IPS-NIHi7 (cell line): Measurements from ENCODE around the gene ZCCHC17.

Experiments
- DNase-seq: peaks from one replicate; pipeline ENCODE4 v3.0.0; 2012; ENCODE audit warnings: mixed read lengths; ENCODE audit errors: extremely low spot score

The ZCCHC17 gene

DNA sequence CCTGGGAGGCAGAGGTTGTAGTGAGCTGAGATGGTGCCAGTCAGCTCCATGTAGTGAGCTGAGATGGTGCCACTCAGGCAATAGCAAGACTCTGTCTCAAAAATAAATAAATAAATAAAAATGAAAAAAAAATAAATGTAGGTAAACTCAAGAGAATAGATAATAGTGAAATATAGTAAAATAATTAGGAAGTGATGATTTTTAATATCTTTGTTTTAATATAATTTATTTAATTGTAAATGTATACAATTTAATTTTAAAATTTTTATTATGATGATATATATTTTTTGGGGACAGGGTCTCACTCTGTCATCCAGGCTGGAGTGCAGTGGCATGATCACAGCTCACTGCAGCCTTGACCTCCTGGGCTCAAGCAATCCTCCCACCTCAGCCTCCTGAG lies 96.6 kb downstream of the ZCCHC17 start:
- no peak for DNase-seq

DNA sequence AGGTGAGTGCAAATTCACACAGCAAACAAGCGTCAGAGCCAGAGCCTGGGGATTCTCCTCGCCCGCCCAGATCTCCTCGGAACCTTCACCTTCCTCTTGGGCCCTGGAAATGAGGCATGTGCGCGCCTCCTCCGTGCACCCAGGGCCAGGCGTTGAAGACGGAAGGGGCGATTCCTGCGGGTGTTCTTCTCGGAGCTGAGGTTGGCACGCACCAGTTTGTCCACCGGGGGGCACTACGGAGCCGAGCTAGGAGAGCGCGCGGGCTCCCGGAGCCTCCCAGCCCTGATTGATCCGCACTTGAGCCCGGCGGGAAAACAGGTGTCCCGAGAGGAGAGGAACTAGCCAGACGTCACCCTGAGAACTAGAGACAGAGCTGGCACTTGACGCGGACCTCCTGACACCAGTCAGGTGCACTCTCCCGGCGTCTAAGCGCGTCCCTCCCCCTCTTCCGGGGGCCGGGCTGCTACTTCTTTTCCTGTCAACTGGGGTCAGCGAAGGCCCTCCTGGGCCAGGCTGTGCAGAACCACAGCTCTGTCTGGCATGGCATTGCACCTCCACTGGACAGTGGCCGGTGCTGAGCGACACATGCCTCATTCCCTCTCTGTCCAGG lies 97.9 kb downstream of the ZCCHC17 start:
- DNase-seq, result peak; percentile 93

DNA sequence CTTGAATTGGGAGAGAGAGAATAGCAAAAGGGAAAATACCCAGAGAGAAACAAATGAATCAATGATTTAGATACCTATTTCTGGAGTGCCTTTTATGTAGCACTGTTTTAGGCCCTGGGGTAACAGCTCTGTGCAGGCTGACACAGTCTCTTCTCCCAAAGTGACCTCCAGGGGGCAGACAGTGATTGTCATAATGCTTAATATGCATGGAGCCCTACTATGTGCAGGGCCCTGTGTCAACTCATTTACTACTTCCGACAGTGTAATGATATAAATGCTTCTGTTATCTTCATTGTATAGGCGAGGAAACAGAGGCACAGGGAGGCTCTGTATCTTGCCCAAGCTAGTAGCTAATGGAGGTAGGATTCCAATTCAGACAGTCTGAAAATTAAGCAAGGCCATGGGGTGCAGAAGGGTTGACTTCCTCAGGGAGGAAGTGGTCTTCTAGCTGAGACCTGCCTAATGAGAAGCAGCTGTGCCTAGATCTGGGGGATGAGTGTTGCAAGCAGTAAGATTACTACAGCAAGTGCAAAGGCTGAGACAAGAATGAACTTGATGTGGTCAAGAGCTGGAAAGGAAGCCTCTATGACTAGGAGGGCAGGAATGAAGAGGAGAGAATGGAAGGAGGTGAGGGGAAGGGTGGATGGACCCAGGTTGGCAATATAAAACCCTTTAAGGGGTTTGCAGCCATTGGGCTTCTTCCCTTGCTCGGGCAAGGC lies 100.0 kb downstream of the ZCCHC17 start:
- no peak for DNase-seq

DNA sequence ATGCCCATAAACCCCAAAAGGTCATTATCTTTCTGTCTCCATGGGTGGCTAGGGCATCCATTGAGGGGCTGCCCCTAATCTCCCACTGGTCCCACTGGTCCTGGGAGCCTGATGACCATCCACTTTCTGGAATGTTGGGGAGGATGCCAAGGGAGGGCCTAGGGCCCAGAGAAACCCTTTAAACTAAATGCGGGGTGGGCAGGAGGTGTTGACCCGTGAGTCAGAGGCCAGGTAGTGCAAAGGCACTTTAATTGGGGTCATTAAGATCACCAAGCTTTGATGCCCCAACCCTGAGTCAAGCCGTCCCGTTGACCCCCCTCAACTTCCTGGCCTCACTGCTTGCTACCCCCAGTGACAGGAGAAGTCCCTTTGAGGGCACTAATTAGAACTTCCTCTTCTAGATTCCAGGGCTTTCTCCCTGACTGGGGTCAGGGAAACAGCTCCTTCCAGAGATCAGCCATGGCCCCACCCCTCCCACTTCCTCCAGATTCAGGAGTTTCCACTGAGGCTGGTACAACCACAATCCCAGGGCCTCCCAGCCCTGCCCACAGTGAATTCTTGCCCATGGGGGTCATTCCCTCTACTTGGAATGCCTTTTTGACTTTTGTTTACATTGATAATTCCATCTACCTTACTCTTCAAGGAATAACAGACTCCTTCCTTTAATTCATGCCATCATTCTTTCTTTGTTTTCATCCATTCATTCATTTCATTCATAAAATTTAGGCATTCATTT lies 100.7 kb downstream of the ZCCHC17 start:
- DNase-seq, result no peak

DNA sequence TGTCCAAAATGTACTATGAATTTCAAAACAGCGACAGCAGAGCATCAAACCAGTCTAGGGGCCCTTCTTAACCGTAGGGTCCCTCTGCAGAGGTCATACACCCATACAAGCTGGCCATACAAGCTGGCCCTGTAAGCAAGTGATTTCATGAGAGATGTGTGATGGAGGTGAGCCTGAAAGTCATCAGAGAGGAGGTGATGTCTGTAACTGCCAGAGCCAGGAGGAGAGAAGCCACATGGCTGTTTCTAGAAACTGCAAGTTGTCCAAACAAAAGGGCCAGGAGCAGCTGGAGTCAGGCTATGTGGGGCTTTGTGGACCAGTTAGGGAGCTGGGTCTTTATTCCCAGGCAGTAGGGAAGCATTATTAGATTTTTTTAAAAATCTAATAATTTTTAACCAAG lies 101.4 kb downstream of the ZCCHC17 start:
- DNase-seq, result no peak

DNA sequence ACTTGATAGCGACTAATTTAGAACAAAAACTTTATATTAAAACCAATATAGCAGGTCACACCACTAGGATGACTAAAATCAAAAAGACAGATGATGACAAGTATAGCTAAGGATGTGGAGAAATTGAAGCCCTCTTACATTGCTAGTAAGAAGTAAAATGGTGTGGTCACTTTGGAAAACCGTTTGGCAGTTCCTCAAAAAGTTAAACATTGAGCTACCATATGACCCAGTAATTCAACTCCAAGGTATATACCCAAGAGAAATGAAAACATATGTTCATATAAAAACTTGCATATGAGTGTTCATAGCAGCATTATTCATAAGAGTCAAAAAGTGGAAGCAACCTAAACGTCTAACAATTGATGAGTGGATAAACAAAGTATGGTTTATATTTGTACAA lies 103.1 kb downstream of the ZCCHC17 start:
- no peak for DNase-seq

DNA sequence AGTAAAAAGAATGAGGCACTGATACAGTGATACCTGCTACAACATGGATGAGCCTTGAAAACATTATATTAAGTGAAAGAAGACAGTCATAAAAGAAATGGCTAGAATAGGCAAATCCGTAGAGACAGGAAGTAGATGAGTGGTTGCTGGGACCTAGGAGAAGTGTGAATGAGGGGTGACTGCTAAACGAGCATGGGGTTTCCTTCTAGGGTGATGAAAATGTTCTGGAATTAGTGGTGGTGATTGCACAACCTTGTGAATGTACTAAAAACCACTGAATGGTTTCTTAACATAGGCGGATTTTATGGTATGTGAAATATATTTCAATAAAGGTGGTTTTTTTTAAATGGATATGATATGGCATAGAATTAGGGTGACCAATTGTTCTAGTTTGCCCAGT lies 103.6 kb downstream of the ZCCHC17 start:
- no peak for DNase-seq

DNA sequence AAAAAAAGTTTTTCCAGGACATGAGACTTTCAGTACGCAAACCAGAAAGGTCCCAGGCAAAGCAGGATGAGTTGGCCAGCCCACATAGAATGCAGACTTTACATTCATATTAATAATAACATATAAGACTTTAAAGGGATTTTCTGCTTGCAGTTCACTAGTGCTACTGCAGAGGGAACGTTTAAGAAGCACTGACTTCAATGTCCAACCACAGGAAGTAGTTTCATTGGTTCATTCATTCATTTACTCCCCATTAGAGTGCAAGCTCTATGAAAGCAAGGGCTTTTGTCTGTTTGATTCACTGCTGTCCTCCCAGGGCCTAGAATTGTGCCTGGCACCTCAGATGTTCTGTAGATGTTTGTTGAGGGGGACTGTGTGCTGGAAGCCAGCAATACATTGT lies 104.4 kb downstream of the ZCCHC17 start:
- no peak for DNase-seq

DNA sequence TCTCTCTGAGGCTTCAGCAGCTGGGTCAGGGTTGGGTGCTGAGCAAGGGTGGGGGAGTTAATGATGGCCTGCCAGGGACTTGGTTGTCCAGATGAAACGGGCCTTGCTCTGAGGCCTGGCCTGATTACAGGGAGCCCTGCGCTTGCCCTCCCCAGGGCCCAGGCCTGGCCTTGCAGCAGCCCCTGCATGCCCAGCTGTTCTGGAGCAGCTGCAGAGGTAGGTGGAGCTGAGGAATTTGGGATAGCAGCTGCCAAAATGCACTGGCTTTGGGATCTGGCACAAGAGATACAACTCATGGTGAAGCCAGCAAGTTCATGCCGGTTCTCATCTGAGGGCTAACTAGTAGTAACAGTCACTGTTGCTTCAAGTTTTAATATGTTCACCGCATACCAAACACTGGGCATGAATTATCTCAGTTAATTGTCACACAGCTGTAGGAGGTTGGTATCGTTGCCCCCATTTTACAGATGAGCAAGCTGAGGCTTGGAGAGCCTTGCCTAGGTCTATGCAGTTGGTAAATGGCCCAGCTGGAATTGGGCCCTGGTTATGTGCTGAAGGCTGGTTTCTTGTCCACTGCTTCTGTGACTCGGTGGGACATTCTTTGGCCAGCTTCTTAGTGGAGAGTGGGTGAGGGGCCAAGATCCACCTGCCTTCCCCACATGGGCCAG lies 108.9 kb downstream of the ZCCHC17 start:
- DNase-seq, result no peak

DNA sequence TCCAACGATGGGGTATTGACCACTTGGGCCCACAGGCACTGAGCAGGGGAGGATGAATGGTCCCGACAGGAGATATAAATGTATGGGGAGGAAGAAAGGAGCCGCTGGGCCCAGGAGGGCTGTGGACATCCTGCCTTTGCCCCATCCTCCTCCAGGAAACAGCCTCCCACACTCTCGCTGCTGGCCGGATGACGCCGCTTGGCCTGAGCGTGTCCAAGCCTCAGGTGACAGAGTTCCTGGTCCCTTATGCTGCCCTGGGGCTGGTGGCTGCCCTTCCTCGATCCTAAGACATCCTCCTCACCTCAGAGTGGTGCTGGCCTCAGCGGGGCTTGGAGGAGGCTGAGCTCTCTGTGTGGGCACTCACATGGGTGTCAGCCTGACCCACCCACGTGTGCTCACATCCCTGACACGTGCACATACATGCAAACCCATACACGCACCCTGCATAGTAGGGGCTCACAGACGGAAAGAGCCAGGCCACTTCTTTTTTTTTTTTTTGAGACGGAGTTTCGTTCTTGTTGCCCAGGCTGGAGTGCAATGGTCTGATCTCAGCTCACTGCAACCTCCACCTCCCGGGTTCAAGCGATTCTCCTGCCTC lies 110.3 kb downstream of the ZCCHC17 start:
- no peak for DNase-seq

DNA sequence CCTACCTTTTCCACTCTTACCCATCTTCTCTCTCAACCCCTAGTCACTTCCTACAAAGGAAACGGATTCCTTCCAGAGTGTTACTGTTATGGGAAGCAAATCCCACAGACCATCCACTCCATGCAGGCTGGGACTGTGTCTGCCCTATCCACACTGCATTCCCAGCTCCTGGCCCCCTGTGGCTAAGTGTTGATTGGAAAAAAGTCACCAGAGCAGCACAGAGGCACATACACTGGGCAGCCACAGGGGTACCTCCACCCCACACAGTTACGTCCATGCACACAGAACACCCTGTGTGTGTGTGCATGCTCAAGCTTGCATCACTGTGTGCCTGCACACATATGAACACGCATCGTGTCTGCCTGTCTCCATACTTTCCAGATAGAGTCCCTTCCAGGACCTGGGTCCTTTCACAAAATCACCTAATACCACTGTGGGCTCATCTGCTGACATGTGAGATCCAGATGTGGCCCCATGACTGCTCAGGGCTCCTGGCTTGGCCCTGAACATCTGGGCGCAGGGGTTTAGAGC lies 112.0 kb downstream of the ZCCHC17 start:
- no peak for DNase-seq

DNA sequence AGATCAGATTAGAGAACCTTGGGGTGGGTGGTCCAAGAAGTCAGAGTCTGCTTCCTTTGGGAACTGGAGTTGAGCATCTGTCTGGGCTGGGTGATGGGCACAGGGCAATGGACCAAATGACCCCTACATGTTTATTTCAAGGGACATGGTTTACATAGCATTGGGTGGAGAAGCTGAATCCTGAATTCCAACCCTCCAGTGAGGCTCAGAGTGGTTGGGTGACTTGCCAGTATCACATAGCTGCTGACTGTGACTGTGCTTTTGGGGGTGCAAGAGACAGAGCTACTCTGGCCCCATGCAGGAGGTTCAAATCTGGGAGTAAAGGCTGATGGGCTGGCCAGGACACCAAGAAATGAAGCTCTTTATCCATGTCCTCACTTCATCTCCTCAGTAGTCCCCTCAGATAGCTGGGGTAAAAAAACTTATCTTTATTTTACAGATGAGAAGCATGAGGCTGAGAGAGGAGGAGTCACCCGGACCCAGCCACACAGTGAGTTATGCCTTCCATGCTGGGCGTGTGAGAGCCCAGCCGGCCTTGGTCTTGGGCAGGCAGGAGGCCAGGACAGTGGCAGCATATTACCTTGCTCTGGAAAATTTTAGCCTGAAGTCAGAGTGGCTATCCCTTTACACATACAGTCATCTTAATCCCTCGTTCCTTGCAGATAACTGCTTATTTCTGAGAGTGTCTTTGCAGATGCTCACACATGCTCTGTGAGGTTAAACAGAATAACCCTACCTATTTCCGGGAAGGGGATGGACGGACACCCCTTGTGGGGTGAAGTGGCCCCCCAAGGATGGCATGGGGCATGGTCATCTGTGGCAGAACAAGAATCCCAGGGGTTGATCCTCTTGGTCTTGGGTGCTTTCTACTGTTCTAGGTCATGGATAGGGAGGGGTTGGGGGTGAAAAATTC lies 113.4 kb downstream of the ZCCHC17 start:
- no peak for DNase-seq

DNA sequence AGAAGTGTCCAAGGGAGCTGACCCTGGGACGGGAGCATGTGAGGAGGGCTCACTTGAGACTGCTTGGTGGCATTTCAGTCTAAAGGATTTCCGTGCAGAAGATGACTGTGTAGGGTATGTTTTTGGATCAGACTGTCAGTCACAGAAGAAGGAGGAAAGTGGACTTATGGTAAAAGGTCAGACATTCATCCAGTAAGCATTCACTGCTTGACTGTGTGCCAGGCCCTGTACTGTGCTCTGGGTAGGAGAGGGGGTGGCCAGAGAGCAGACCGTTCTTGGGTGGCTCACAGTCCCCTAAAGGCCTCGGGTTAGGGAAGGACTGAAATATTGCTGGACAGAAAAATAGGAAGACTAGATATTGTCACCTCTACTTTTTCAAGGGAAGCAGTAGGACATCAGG lies 114.0 kb downstream of the ZCCHC17 start:
- no peak for DNase-seq

DNA sequence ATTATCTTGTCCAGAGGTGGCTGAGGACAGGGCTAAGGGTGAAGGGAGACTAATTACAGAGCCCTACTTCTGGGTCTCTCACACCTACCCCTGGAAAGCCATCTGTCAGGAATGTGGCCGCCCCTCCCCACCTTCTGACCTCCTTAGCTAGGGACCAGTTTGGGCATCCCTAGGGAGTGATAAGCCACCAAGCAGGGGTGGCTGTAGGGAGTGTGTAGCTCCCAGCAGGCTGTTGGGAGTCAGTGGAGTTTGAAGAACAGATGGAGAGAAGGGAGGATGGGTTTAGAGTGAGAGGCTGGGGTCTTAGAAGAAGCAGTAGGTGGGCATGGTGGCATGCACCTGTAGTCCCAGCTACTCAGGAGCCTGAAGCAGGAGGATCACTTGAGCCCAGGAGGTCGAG lies 115.4 kb downstream of the ZCCHC17 start:
- DNase-seq, result no peak

DNA sequence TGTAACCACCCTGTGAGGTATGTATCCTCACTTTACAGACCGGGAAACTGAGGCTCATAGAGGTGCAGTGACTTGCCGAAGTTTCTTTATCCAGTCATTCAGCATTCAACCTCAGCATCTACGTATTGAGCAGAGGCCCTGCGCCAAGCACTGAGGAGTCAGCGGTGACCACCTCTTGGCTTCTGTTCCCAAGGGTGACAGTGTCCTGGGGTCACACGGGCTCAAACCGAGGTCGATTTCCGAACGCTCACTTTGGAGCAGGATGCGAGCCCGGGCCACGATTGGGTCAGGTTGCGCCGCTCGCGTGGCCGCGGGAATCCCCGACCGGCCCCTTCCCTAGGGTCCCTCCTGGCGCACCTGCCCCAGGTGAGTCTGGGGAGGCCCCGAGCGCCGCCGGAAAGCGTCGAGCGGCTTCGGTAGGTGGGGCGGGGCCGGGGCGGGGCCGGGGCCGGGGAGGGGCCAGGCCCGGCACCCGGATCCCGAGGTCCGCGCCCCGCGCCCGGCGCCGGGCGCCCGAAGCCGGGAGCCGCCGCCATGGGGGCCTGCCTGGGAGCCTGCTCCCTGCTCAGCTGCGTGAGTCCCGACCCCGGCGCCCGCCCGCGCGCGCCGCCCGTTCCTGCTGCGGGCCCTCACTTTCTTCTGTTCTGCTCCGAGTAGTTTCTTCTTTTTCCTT lies 116.0 kb downstream of the ZCCHC17 start, which contains the start of gene SERINC2:
TSS of gene SERINC2 (plus strand) at position 482 of the 673 bp plus-strand sequence. CDS start at position 535, 53 bp downstream.
- DNase-seq, result peak; percentile 91

DNA sequence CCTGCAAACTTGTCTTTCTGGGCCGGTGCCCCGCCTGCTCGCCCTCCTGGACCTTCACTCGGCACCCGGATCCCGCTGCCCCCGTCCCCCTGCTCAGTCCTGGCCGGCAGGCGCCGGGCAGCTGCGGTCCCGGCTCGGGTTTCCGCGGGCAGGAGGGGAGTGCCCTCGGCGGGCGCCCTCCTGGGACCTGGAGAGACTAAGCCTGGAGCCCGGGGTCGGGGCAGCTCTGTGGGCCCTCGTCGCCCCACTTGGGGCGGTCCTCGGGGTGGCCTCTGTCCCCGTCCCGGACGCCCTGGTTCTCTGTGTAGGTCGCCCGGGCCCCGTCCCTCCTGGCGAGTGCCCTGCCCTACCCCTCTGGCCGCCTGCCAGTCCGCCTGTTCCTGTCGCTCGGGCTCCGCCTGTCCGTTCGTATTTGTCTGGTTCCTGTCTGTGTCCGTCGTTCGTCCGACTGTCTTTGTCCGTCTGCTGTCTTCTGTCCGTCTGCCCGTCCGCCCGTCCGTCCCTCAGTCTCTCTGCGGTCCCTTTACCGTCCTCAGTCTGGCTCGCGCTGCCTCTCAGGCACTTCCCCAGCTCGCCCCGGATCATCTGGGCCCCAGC lies 116.7 kb downstream of the ZCCHC17 start:
- DNase-seq, result peak; percentile 42
